ENCODE results near the gene AGAP1.

DNA sequence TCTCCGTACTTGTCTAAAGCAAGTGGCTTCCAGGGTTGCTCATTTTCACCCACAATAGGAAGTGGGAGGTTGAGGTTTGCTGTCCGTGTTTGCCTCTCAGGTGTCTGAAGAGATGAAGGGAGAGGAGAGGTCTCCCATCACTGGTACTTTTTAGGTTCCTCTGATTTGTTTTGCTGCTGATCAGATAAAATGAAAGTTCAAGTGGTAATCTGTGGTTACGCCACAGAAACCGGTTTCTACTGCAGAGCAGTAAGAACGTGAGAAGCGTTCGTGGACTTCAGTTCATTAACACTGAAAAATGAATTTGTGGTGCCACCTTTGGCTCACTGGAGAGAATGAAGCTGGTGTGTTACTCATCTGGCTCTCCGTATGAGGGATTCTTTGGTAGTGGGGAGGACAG lies 556.1 kb downstream of the AGAP1 start:
- no peak for TF ChIP-seq CTCF (IDR thresholded peaks at IDR 0.05)
- TF ChIP-seq POLR2A (IDR thresholded peaks at IDR 0.05): no peak
